K562 (cell line): ENCODE measurements around the gene SLC2A13. TPM values are rescaled to one million over a fixed set of nuclear protein-coding genes. Genes with fewer than 3 reads are reported as not detected.

Experiments used
- ATAC-seq: fragments of 200-7000 bp; cut with Tn5 transposase; 3 replicates; pipeline ENCODE4 v1.9.1; 2020; ENCODE audit warnings: moderate library complexity
- BruUV-seq: library from RNA; stranded (reverse); fragments of 400-500 nt; replicated peaks from 2 replicates; lab custom pipeline; 2021; lab: Mats Ljungman, UMichigan
- CTCF ChIA-PET: fragments of 300-600 bp; formaldehyde crosslinking; extraction: SDS; loops from one replicate; lab custom pipeline; 2021; ENCODE audit warnings: low intra/inter-chr PET ratio; lab: Yijun Ruan, JAX
- POLR2A ChIA-PET: fragments of 300-600, 350-650 bp; sonication (Branson Sonifier 250); formaldehyde crosslinking; extraction: SDS; loops from one replicate; lab custom pipeline; 2021; ENCODE audit warnings: antibody characterized with exemption, inconsistent platforms; lab: Yijun Ruan, JAX
- DNase-seq, 4 experiments: peaks; one replicate each; pipeline versions ENCODE4 v3.0.0 to v3.0.0-alpha.2; 2011 to 2018; ENCODE audit warnings: low spot score in 3 of 4, mixed read lengths in 3 of 4; ENCODE audit errors: extremely low read depth in 1 of 4
- FAIRE-seq: peaks from 2 replicates; lab custom pipeline; 2011; peaks lifted over from hg19 to GRCh38; lab: Jason Lieb, UNC
- H2AFZ ChIP-seq: 2 replicates; pipeline ENCODE4 v1.6.0; 2011; ENCODE audit warnings: low read depth, low read length, control low read depth, inconsistent platforms
- H3K27ac ChIP-seq: fragments of 200-600 bp; 3 replicates; pipeline ENCODE4 v1.8.0; 2011; ENCODE audit warnings: low read depth, mild to moderate bottlenecking, control low read depth, inconsistent platforms, low read length, moderate library complexity, mixed read lengths; ENCODE audit errors: extremely low read depth
- H3K27me3 ChIP-seq, 2 experiments: fragments of 300-600 bp in 1 of 2; 2 replicates in 1 of 2; 3 replicates in 1 of 2; pipeline versions ENCODE4 v1.6.0 to v1.8.0; 2011; ENCODE audit warnings: inconsistent platforms in 2 of 2, low read length in 2 of 2, mild to moderate bottlenecking in 1 of 2, mixed read lengths in 1 of 2, moderate library complexity in 1 of 2; ENCODE audit not compliant: control insufficient read depth in 2 of 2, insufficient read depth in 2 of 2
- H3K36me3 ChIP-seq: fragments of 300-600 bp; 3 replicates; pipeline ENCODE4 v1.8.0; 2011; ENCODE audit warnings: mild to moderate bottlenecking, low read length, inconsistent platforms; ENCODE audit not compliant: control insufficient read depth, insufficient read depth
- H3K4me1 ChIP-seq, 2 experiments: fragments of 200-600 bp in 1 of 2; replicated peaks in 1 of 2; 2 replicates in 1 of 2; 3 replicates in 1 of 2; pipeline versions ENCODE4 v1.5.1 to v1.8.0; 2011; ENCODE audit warnings: inconsistent platforms in 2 of 2, low read length in 2 of 2, mild to moderate bottlenecking in 1 of 2, mixed read lengths in 1 of 2, moderate library complexity in 1 of 2; ENCODE audit not compliant: control insufficient read depth in 2 of 2, insufficient read depth in 2 of 2
- H3K4me2 ChIP-seq: 2 replicates; pipeline ENCODE4 v1.6.1; 2011; ENCODE audit warnings: low read length, control low read depth, inconsistent platforms, mixed read lengths; ENCODE audit not compliant: insufficient read depth
- H3K4me3 ChIP-seq: fragments of 200-600 bp; sonication (generic), shearing (Covaris generic); 2 replicates; pipeline ENCODE4 v1.5.1; 2016; ENCODE audit warnings: control low read depth, inconsistent platforms
- H3K79me2 ChIP-seq: fragments of 200-600 bp; 3 replicates; pipeline ENCODE4 v1.8.0; 2011; ENCODE audit warnings: low read length, inconsistent platforms; ENCODE audit not compliant: control insufficient read depth, insufficient read depth
- H3K9ac ChIP-seq, 2 experiments: 2 replicates each; pipeline versions ENCODE4 v1.6.0 to v1.6.1; 2011; ENCODE audit warnings: low read depth in 2 of 2, low read length in 2 of 2, control low read depth in 1 of 2, inconsistent platforms in 1 of 2, mild to moderate bottlenecking in 1 of 2, mixed read lengths in 1 of 2; ENCODE audit not compliant: insufficient read depth in 1 of 2
- H3K9me1 ChIP-seq: one replicate; pipeline ENCODE4 v1.6.0; 2011; ENCODE audit warnings: inconsistent platforms, mild to moderate bottlenecking, low read length, moderate library complexity; ENCODE audit not compliant: control insufficient read depth, insufficient read depth
- H3K9me3 ChIP-seq: replicated peaks from 2 replicates; pipeline ENCODE4 v1.5.1; 2011; ENCODE audit warnings: low read depth, low read length, inconsistent platforms; ENCODE audit not compliant: control insufficient read depth, insufficient read depth
- H4K20me1 ChIP-seq: replicated peaks from 2 replicates; pipeline ENCODE4 v1.6.1; 2011; ENCODE audit warnings: low read length, inconsistent platforms, mixed read lengths; ENCODE audit not compliant: control insufficient read depth, insufficient read depth
- CREB3L1 ChIP-seq: fragments of 450-650 bp; IDR thresholded peaks from 2 replicates; pipeline ENCODE4 v1.6.1; 2014; ENCODE audit warnings: low read depth, mild to moderate bottlenecking, moderate library complexity, borderline replicate concordance
- GMEB1 ChIP-seq: fragments of 250-450 bp; sonication (Bioruptor Pico); IDR thresholded peaks from 2 replicates; pipeline ENCODE4 v1.4.0; 2020; ENCODE audit warnings: mild to moderate bottlenecking
- HNRNPUL1 ChIP-seq: fragments of 200-400 bp; formaldehyde crosslinking; IDR thresholded peaks from 2 replicates; pipeline ENCODE4 v1.6.1; 2017; ENCODE audit warnings: low read length
- KDM1A ChIP-seq, 2 experiments: fragments of 450-650 bp; IDR thresholded peaks; 2 replicates each; pipeline ENCODE4 v1.6.1; 2016; ENCODE audit warnings: mild to moderate bottlenecking in 2 of 2
- MYBL2 ChIP-seq, 2 experiments: fragments of 450-650 bp in 1 of 2; sonication (generic) in 1 of 2; formaldehyde crosslinking in 1 of 2; IDR thresholded peaks; 2 replicates each; pipeline versions ENCODE4 v1.6.1 to v1.8.1; 2017 to 2022; ENCODE audit warnings: borderline replicate concordance in 1 of 2, inconsistent platforms in 1 of 2, low read depth in 1 of 2, mild to moderate bottlenecking in 1 of 2, missing genetic modification reagents in 1 of 2, moderate library complexity in 1 of 2
- PTBP1 ChIP-seq: fragments of 200-400 bp; formaldehyde crosslinking; IDR thresholded peaks from 2 replicates; pipeline ENCODE4 v1.6.1; 2017; ENCODE audit warnings: low read depth, low read length
- TBL1XR1 ChIP-seq, 2 experiments: IDR thresholded peaks; 2 replicates each; pipeline ENCODE4 v1.6.1; 2012; ENCODE audit warnings: improper control_type of control experiment in 2 of 2, low read length in 2 of 2, mild to moderate bottlenecking in 1 of 2
- ZNF232 ChIP-seq: sonication (generic); formaldehyde crosslinking; IDR thresholded peaks from 2 replicates; pipeline ENCODE4 v1.8.0; 2022; ENCODE audit warnings: mild to moderate bottlenecking, missing genetic modification reagents
- WGBS: fragments of 100-300 bp; shearing (Covaris generic); methylation state at CpG from one replicate; pipeline ENCODE4 v1.1.6; 2016; ENCODE audit warnings: low coverage, mixed read lengths; ENCODE audit not compliant: insufficient coverage; ENCODE audit errors: missing lambda C conversion rate; 5-methylcytosine and 5-hydroxymethylcytosine counted together
- in situ Hi-C: fragments of 300-500 bp; cut with MboI; formaldehyde crosslinking; loops from 4 replicates; pipeline ENCODE4 v1.15.0; 2018; ENCODE audit warnings: inconsistent platforms, mixed read lengths
- intact Hi-C: fragments of 100-400 bp; cut with micrococcal nuclease; formaldehyde crosslinking; loops from 2 replicates; pipeline ENCODE4 v1.14.2; 2022
- polyA plus RNA-seq, 8 experiments: library from polyadenylated mRNA; depleted of rRNA in 4 of 8; stranded (reverse) in 5 of 8; unstranded in 3 of 8; fragments of >200 nt; fragmentation: Nextera tagmentation in 2 of 8; fragmentation: Illumina TruSeq in 1 of 8; extraction: Ambion mirVana in 2 of 8; extraction: Trizol in 1 of 8; gene quantifications; 2 replicates each; pipeline versions ENCODE4 v1.2.1 to v1.2.3, GENCODE V29; 2011 to 2014; ENCODE audit warnings: inconsistent platforms in 1 of 8, missing spikeins in 1 of 8
- total RNA-seq, 7 experiments: library from RNA; depleted of rRNA in 6 of 7; stranded (reverse); fragments of >200 nt in 6 of 7; fragmentation: Illumina TruSeq in 2 of 7; extraction: Trizol in 2 of 7; gene quantifications; 2 replicates each; pipeline versions ENCODE4 v1.2.1 to v1.2.3, GENCODE V29; 2011 to 2021; ENCODE audit warnings: low replicate concordance in 1 of 7

SLC2A13 gene
- total and polyA plus RNA-seq, 9 of the 15 experiments (the other 6 are each of a cell fraction or from before 2014, with no cell fraction given) = 1.7 to 12.4 (median 9.0) TPM

GRCh38 chr12:39840422-39840821 lies 265.5 kb downstream of the SLC2A13 start (continued):
- TF ChIP-seq HNRNPUL1 = no peak

- no peak overlapping the region for H2AFZ ChIP-seq
- no peaks in the 10 kb centered on the region for H3K27me3 ChIP-seq
- ATAC-seq = no peak
- DNase-seq = no peak
- H3K9ac ChIP-seq = no peak overlapping the region
- in situ Hi-C loops = no loop called here
- H3K9me1 ChIP-seq = no peaks in the 10 kb centered on the region
- H3K79me2 ChIP-seq = no peaks in the 10 kb centered on the region
- CTCF ChIA-PET = no interaction called here
- BruUV-seq = no TSS peak
- 56% methylated on average over 6 of the region's 6 CpGs for WGBS
- POLR2A ChIA-PET = no interaction called here
- intact Hi-C loops = no loop called here
- H3K4me1 ChIP-seq = no peaks in the 10 kb centered on the region
- H4K20me1 ChIP-seq = no peaks in the 10 kb centered on the region
- no peak overlapping the region for H3K4me3 ChIP-seq
- no peak overlapping the region for H3K27ac ChIP-seq
- no peaks in the 10 kb centered on the region for H3K36me3 ChIP-seq
- no peak for FAIRE-seq
- no peak overlapping the region for H3K4me2 ChIP-seq
- H3K9me3 ChIP-seq = no peaks in the 10 kb centered on the region
- TF ChIP-seq CREB3L1 (no peak), TBL1XR1 (IDR thresholded peaks at IDR 0.05; ENCODE audit: low read length in 2 of 2) (no peak), KDM1A (IDR thresholded peaks at IDR 0.05) (no peak), PTBP1 (no peak), ZNF232 (CRISPR knock-in tag) (no peak), GMEB1 (CRISPR knock-in tag) (no peak), MYBL2 (IDR thresholded peaks at IDR 0.05; ENCODE audit: low read depth) (no peak), MYBL2 (CRISPR knock-in tag; IDR thresholded peaks at IDR 0.05; ENCODE audit: borderline replicate concordance) (no peak)
Observed at GRCh38 chr12:39839072-39839471, 266.8 kb downstream of the SLC2A13 start.
